ENCODE measurements around the gene NUTM2F.
"Not testable (repeated sequence)": the region's sequence is repeated elsewhere in the genome, so short reads cannot be mapped to it uniquely, and the experiment has no call there.

The NUTM2F gene

GRCh38 chr9:94328544-94328943, at the start of gene NUTM2F:
NUTM2F (minus strand) TSS chr9:94328644; CDS start chr9:94328623, 21 bp downstream.
- DNase-seq (ENCODE audit: low read depth in 2 of 2, low spot score in 1 of 2), result not testable (repeated sequence)

GRCh38 chr9:94375197-94375596, 46.8 kb upstream of the NUTM2F start:
- not testable (repeated sequence) for DNase-seq (ENCODE audit: low read depth in 2 of 2, low spot score in 1 of 2)

GRCh38 chr9:94374176-94375056, 46.0 kb upstream of the NUTM2F start:
- DNase-seq (ENCODE audit: low read depth in 2 of 2, low spot score in 1 of 2), result peak; percentile 56 to 75

GRCh38 chr9:94373779-94374175, 45.3 kb upstream of the NUTM2F start:
- DNase-seq (ENCODE audit: low read depth in 2 of 2, low spot score in 1 of 2), result not testable (repeated sequence)

GRCh38 chr9:94370266-94370665, 41.8 kb upstream of the NUTM2F start:
- not testable (repeated sequence) for DNase-seq (ENCODE audit: low read depth in 2 of 2, low spot score in 1 of 2)

- not testable (repeated sequence) for DNase-seq (ENCODE audit: low read depth in 2 of 2, low spot score in 1 of 2)
Observed at GRCh38 chr9:94364093-94364614, 35.7 kb upstream of the NUTM2F start.

GRCh38 chr9:94357158-94357557, 28.7 kb upstream of the NUTM2F start:
- not testable (repeated sequence) for DNase-seq (ENCODE audit: low read depth in 2 of 2, low spot score in 1 of 2)

- DNase-seq (ENCODE audit: low read depth in 2 of 2, low spot score in 1 of 2), result not testable (repeated sequence)
Observed at GRCh38 chr9:94351901-94352723, 23.7 kb upstream of the NUTM2F start.

GRCh38 chr9:94348754-94349153, 20.3 kb upstream of the NUTM2F start:
- not testable (repeated sequence) for DNase-seq (ENCODE audit: low read depth in 2 of 2, low spot score in 1 of 2)

GRCh38 chr9:94347451-94347850, 19.0 kb upstream of the NUTM2F start:
- DNase-seq (ENCODE audit: low read depth in 2 of 2, low spot score in 1 of 2), result not testable (repeated sequence)

GRCh38 chr9:94341703-94342102, 13.3 kb upstream of the NUTM2F start:
- DNase-seq (ENCODE audit: low read depth in 2 of 2, low spot score in 1 of 2), result not testable (repeated sequence)

GRCh38 chr9:94340750-94341149, 12.3 kb upstream of the NUTM2F start:
- DNase-seq (ENCODE audit: low read depth in 2 of 2, low spot score in 1 of 2), result not testable (repeated sequence)

GRCh38 chr9:94339657-94340056, 11.2 kb upstream of the NUTM2F start:
- DNase-seq (ENCODE audit: low read depth in 2 of 2, low spot score in 1 of 2), result not testable (repeated sequence)

- DNase-seq (ENCODE audit: low read depth in 2 of 2, low spot score in 1 of 2), result not testable (repeated sequence)
Observed at GRCh38 chr9:94338723-94339122, 10.3 kb upstream of the NUTM2F start.

- not testable (repeated sequence) for DNase-seq (ENCODE audit: low read depth in 2 of 2, low spot score in 1 of 2)
Observed at GRCh38 chr9:94336445-94336844, 8.0 kb upstream of the NUTM2F start.

- DNase-seq (ENCODE audit: low read depth in 2 of 2, low spot score in 1 of 2), result not testable (repeated sequence)
Observed at GRCh38 chr9:94325583-94325982, 2.9 kb downstream of the NUTM2F start.

GRCh38 chr9:94323153-94323798, 5.2 kb downstream of the NUTM2F start:
- not testable (repeated sequence) for DNase-seq (ENCODE audit: low read depth in 2 of 2, low spot score in 1 of 2)

- not testable (repeated sequence) for DNase-seq (ENCODE audit: low read depth in 2 of 2, low spot score in 1 of 2)
Observed at GRCh38 chr9:94322342-94322940, 6.0 kb downstream of the NUTM2F start.

GRCh38 chr9:94317949-94318657, 10.3 kb downstream of the NUTM2F start:
- not testable (repeated sequence) for DNase-seq (ENCODE audit: low read depth in 2 of 2, low spot score in 1 of 2)

GRCh38 chr9:94316236-94316635, 12.2 kb downstream of the NUTM2F start:
- not testable (repeated sequence) for DNase-seq (ENCODE audit: low read depth in 2 of 2, low spot score in 1 of 2)
